Measurements from ENCODE around the gene GRIA3.
"Not testable (repeated sequence)": the region's sequence is repeated elsewhere in the genome, so short reads cannot be mapped to it uniquely, and the experiment has no call there.

Gene GRIA3

DNA sequence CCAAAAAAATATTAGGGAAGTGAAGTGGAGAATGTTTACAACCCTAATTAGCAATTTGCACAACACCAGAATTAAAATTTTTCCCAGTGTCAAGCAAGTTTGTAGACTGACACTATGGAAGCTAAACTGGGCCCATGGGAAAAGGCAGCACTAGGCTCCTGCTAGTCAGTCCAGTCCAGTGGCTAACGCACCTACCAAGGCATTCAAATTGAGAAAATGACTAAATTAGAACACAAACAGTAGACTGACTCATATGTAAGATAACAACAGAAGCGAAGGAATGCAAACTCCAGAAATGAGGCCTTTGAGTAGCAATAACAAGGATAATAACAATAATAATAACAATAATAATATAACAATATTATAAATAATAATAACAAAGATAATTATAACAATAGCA, 90.7 kb downstream of the GRIA3 start:
- no peak for DNase-seq (ENCODE audit: low read depth in 2 of 2)

DNA sequence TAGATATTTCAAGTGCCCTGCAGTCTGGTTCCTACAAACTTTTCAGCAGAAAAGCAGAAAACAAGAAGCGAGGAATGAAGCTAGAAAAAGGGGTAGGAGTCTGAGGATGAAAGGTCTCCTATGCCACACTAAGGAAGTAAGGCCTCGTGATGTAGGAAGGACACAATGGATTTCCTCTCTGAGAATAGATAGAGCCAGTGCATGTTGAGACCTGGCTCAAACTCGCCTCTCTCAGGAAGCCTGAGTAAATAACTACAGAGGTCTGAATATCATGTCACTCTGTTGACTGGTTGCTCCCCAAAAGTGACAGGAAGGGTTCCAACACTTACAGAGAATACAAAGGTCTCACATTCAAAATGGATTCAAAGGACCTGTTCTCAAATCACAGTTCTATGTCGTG, 93.3 kb downstream of the GRIA3 start:
- no peak for DNase-seq (ENCODE audit: low read depth in 2 of 2)

DNA sequence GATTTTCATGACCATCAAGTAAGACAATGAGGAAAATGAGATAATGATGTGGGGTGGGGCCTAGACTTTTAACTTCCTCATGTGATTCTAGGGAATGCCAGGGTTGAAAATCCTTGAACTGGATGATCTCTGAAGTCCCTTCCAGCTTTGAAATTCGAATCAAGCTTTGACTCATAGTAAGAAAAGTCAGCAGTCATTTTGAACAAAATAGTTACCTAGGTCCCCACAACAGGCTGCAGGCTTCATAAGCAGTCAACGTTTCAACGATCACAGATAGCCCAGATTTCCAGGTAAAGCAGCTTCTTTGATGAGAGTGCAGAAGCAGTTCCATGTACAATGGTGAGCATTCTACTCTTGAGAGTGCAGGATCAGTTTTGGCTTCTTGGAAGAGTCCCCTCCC, 93.7 kb downstream of the GRIA3 start:
- DNase-seq (ENCODE audit: low read depth in 2 of 2), result no peak

DNA sequence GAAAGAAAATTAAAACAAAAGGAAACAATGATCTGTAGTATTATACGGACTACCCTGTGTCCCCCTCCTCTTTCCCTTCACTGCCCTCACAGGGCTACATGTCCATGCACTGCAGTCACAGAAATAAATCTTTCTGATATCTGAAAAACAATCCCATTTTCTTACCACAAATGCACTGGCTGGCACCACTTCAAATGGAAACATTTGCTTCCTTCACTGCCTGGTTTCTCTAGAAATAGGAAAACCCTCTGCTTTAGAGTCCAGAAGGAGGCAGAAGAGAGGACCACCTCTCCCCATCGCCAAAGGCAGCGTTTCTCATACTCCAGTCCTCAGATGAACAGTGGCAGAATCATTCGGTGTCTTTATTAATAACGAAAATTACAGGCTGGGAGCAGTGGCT, 98.2 kb downstream of the GRIA3 start:
- no peak for DNase-seq (ENCODE audit: low read depth in 2 of 2)

DNA sequence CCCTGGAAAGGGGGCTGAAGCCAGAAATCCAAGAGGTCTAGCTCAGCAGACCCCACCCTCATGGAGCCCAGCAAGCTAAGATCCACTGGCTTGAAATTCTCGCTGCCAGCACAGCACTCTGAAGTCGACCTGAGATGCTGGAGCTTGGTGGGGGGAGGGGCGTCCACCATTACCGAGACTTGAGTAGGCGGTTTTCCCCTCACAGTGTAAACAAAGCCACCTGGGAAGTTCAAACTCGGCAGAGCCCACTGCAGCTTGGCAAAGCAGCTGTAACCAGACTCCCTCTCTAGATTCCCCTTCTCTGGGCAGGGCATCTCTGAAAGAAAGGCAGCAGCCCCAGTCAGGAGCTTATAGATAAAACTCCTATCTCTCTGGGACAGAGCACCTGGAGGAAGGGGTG, 99.3 kb downstream of the GRIA3 start:
- DNase-seq (ENCODE audit: low read depth in 2 of 2), result not testable (repeated sequence)

DNA sequence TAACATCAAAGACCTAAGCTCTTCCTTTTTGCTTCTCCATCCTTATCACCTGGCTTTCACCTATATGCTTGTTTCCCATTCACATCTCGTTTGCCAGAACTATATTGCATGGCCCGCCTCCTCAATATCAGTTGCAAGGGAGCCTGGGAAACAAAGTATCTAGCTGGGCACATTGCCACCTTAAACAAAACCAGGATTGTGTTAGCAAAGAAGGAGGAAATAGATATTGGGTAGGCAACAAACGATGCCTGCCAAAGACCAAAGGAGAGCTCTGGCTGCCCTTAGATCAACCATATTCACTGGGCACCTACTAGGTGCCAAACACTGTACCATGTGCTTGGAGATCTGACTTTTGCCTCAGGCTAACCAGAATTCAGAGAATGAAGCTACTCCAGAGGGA, 107.5 kb downstream of the GRIA3 start:
- no peak for DNase-seq (ENCODE audit: low read depth in 2 of 2)

DNA sequence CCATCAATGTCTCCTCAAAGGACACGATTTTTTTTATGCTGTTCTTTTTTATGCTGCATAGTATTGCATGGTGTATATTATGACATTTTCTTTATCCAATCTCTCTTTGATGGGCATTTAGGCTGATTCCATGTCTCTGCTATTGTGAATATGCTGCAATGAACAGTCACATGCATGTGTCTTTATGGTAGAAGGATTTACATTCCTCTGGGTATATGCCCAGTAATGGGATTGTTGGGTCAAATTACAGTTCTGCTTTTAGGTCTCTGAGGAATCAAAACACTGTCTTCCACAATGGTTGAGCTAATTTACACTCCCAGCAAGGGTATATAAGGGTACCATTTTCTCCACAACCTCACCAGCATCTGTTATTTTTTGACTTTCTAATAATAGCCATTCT, 113.9 kb downstream of the GRIA3 start:
- DNase-seq (ENCODE audit: low read depth in 2 of 2), result no peak

DNA sequence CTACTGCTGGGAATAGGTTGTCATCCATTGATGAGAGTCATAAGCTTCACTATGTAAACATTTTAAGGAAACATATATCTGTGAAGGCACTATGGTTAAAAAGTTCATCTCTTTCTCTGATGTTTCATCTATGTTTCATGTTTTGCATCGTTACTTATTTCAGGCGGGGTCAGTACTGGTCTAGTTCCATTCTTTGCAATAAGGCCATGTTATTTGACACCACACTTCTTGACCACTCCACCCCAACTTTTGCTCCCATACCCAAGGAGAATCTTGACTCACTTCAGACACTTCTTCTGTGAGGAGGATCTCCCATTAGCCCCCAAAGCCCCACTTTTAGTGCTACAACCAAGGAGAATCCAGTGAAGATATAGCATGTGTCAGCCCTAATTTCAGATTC, 119.4 kb downstream of the GRIA3 start:
- DNase-seq (ENCODE audit: low read depth in 2 of 2), result no peak

DNA sequence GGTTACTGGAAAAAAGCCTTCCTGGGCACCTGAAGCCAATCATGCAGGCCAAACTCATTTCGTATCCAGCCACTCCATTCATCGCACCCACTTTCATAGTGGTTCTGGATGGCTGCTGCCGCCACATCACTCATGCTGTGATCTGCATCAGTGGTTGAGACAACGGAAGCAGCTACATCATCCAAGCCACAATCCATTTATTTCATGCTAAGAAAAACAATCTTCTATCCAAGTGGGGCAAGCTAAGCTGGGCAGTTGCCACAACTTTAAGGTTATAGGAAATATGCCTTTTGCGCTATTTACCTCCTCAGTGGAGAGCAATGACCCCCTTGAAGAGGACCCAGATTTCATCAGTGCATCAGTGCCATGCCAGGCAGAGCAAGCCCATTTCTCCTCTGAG, 124.6 kb downstream of the GRIA3 start:
- DNase-seq (ENCODE audit: low read depth in 2 of 2), result no peak

DNA sequence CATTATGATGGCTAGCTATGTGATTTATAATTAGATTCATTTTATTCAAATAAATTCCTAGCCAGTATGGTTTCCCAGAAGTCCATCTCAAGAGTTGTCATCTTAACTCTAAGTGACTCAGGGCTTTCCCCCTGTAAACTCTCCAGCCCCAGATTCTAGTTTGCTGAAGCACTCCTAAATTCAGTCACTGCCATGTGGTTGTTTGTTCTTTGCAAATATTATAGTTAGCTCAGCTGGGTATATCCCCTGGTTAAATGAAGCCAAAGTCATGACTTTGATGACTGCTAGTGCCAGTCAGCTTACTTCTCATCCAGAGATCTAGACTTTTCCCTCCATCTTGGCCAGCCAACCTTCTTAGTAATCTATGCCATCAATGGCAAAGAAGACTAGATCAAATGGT, 126.0 kb downstream of the GRIA3 start:
- DNase-seq (ENCODE audit: low read depth in 2 of 2), result no peak

DNA sequence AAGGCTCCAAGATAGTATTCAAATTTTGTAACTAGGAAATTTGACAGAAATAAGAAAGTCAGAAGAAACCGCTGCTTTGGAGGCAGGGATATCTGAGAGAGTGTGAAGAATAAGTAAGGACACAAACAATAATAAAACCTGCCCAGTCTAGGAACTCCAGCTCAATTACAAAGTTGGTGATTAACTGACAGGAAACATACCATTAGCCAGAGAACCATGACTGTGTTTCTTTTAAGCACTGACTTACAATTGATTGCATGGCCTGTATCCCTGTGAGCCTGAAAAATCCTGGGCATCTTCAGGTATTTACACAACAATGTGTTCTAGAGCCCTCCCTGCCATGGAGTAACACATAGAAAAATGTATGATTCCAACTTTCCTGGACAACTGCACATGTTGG, 127.4 kb downstream of the GRIA3 start:
- DNase-seq (ENCODE audit: low read depth in 2 of 2), result no peak

DNA sequence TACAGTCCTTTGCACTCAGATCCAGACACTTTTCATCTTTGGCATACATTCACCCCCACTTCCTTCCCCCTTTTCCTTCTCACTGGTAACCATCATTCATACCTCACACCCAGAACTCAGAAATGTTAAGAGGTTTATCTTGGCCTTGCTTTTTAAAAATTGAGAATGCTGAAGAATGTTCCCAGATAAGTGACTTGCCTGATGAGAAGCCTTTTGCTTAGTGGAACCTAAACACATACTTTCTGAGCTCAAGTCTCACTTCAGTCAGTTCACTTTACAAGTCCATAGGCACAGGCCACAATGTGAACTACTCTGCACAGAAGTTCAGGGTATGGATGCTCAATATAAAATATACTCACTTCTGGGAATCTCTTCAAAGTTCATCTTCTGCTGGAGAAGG, 129.4 kb downstream of the GRIA3 start:
- no peak for DNase-seq (ENCODE audit: low read depth in 2 of 2)

DNA sequence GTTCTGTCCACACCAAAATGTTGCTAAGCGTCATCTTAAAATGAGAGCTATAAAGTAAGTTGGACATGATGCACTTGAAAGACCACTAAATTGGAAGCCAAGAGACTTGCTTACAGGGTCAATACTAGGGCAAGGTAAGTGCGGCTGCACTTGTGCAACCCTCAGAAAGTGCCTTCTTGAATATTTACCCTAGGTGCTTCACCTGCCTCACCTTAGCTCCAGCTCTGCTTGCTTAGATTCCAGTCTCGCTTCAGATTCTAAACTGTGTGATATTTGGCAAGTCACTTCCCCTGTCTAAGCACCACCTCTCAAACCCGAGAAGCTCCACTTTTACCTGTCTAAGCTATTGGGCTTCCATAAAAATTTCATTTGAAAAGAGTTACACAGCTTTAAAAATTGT, 136.5 kb downstream of the GRIA3 start:
- DNase-seq (ENCODE audit: low read depth in 2 of 2), result no peak

DNA sequence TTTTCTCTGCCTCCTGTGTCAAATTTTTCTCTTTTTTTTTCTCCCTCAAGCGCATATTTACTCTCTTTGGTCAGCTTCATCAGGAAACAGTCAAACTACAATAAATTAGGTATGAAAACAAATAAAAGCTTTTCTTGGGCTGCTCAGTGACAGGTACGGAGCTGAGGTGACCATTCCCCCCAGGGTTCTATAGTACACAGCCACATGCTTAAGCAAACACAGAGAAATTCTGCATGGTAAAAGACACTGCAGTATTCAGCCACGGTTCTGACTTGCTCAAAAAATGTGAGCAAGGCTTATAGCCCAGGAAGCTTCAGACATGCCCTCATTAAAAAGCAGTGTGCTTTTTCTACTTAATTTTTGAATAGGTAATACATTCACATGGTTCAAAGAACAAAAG, 138.5 kb downstream of the GRIA3 start:
- no peak for DNase-seq (ENCODE audit: low read depth in 2 of 2)

DNA sequence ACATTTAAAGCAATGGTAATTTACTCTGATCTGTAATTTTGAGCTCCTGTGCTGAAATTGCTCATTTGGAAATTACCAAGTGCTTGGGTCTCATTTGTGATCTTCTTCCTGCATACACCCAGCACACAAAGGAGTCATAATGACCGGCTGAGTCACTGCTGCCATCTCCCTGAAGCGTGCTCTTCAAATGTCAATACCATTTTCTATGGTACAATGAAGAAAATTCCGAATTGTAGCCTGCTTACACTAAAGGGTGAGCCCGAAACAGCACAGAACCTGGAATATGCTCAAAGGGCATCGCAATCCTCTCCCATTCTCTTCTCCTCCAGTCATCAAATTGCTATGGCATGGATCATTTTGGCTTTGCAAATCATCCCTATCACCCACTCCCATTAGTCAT, 140.5 kb downstream of the GRIA3 start:
- DNase-seq (ENCODE audit: low read depth in 2 of 2), result no peak

DNA sequence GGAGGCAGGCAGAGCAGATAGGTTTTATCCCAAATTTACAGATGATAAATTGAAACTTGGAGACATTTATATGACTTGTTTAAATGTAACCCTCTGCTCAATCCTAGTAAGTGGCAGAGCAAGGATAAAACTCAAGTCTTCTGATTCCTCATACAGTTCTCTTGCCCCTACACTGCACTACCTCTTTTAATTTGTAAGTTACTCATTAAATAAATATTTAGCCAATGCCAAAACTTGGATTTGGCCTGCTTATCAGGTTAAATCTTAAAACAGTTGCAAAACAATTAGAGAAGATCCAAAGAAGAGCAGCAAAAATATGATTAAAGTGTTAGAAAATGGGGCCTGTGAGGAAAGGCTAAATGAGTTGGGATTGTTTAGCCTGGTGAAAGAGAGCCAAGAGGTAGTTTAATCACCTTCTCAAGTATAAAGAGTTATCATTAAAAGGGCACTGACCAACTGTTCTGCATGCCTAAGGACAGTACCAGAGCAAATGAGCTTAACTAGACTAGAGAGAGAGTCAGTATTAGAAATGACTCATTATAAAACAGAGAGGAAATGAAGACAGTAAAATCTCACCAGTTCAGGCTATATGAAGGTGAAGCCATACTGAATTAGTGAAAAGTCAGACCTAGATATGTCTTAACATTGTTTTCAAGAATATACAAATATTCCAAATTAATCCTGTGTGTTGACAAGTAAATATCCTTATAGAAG, 146.3 kb downstream of the GRIA3 start:
- DNase-seq (ENCODE audit: low read depth in 2 of 2), result no peak

DNA sequence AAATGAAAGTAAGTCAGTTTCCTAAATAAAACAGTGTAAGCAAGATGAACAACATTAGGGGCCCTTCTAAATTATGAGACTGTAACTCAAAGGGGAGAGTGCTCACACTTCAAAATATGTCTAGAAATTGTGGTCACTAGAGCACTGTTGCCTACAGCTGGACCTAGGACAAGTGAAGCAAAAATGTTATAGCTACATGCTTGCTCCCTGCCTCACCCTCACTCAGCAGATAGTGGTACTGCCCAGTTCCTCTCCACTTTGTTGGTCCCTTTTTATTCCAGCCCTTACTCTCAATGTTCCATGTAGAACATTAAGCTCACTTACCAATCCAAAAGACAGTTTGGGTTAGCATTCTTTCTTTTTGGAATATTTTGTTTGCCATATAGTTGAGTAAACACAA, 147.3 kb downstream of the GRIA3 start:
- DNase-seq (ENCODE audit: low read depth in 2 of 2), result no peak

DNA sequence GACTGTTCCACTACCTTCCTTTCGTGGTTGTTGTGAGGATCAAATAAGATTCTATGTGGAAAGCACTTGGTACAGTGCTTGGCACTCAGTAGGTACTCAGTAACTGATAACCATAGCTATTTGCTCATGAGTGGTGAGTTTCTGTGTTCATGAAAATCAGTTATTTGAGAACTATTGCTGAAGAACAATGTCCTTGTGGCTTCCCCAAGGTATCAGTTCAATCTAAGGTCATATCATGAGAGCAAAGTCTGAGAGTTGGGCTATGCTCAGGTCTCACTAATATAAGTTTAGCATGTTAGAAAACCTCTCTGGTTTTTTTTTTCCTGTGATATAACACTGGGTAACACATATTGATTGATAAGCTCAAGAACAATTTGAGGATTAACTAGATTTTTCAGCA, 147.8 kb downstream of the GRIA3 start:
- DNase-seq (ENCODE audit: low read depth in 2 of 2), result no peak

DNA sequence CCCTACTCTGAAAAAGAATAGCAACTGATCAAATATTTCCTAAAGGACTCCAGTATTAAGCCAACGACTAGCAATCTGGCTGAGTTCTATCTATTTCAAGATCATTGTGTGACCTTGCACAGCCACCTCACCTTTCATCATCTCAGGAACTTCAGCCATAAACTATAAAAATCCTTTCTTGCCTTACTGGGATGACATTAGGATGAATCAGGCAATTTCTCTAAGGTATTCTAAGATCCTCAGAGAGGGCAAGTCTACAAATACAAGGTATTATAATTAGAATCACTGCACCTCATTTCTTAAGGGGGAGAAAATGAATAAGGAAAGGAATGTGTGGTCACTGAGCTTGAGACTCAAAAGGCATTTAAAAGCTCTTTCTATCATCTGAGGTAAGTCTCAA, 152.6 kb downstream of the GRIA3 start:
- DNase-seq (ENCODE audit: low read depth in 2 of 2), result no peak

DNA sequence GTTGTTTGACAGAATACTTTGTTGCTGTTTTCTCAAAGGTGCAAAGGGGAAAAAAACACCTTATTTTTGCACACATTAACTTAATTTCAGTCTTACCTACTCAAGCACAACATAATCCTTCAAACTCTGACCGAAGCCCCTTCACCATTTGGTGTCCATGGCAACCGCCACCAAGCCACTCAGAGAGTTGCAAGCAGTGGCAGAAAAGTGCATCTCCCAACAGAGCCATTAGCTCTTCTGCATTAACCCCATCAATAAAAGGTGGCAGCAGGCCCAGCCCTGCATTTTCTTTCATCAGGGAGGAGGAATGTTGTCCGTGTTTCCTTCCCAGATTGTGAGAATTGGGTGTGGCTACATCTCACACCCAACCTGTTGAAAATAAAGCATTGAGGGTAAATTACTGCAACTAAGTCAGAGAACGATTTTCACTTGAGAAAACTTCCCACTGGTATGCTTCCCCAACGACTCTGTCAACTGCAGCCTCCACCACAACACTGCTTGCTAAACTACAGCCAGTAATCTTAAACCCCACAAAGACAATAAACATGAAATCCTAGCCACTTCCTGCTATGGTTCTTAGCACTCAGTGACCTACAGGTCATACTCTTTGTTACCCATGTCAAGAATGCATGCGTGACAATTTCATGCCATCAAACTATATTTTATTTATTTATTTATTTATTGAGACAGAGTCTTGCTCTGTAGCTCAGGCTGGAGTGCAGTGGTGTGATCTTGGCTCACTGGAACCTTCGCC, 154.0 kb downstream of the GRIA3 start:
- DNase-seq (ENCODE audit: low read depth in 2 of 2), result no peak

DNA sequence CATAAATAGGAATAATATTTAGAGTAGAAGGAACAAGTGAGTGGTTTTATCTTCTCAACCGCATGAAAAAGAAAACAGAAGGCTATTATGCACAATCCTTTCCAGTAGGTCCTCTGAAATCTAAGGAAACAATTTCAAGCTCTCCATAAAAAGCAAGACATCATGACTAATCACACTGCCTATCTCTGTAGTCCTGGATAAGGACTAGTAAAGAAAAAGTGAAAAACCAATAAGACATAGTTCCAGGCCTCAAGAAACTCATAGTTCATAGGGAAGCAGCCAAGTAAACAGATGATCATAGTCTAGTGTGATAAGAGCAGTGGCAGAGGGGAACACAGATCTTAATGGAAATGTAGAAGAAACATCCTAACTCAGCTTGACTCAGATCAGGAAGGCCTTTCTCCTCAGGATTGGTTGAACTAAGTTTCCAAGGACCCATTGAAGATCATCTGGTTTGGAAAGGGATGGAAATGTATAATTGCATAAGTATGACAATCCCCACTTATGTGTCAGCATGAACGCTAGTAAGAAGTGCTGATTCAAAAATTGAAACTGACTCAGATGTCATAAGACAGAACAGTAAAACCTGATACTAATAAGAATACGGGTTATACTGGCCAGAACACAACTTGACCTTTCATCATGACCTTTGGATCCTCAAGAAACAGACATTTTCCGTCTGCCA, 155.3 kb downstream of the GRIA3 start:
- DNase-seq (ENCODE audit: low read depth in 2 of 2), result no peak

DNA sequence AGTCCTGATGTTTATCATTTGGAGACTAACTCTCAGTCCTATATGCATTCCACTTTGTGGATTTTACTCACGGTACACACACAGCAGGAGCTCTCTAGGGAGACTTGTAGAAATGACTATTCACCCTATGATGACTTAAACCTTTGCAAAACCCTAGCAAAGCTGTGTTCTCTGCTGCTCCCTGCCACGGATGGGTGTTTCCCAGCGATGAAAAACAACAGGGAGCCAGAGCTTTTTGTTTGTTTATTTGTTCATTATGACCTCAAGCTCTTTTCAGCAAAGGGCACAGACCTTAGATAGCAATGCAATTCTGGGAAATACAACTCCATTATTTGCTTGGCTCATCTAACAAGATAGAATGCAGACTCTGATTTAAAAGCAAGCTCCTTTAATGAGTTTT, 156.6 kb downstream of the GRIA3 start:
- no peak for DNase-seq (ENCODE audit: low read depth in 2 of 2)

DNA sequence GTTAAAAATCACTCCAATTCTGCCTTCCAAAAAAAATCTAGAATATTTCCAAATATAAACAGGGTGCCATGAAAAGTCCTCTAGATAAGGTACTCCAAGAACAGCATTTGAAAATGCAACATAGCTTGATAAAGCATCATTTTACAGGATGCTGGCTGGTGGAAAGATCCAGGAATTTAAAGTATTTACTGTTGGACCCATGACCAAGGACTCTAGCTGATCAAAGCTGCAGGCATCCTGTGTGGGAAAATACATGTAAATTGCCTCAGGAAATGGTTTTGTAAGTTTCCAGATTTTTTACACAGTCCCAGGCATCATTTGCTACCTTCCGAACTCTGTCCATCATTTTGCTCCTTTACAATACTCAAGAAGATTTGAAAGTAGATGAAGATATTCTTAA, 164.4 kb downstream of the GRIA3 start:
- DNase-seq (ENCODE audit: low read depth in 2 of 2), result no peak

Data from stimulated activated CD8-positive, alpha-beta memory T cell treated with anti-CD3 and anti-CD28 coated beads, Interleukin-7, amount 100 ng/mL, for 1 hour (primary cell).